Measurements from ENCODE around the gene SLC7A1.

GRCh38 chr13:29521336-29521735 lies 74.2 kb downstream of the SLC7A1 start:
- no peak for TF ChIP-seq EP300 (IDR thresholded peaks at IDR 0.05)
- TF ChIP-seq RFX5 (IDR thresholded peaks at IDR 0.05): no peak
- no peak for TF ChIP-seq CTCF (IDR thresholded peaks at IDR 0.05)
- no peak for TF ChIP-seq USF2 (IDR thresholded peaks at IDR 0.05)
- no peak for TF ChIP-seq EHMT2 (IDR thresholded peaks at IDR 0.05; ENCODE audit: low read depth)
- no peak for TF ChIP-seq ZSCAN20 (CRISPR knock-in tag; IDR thresholded peaks at IDR 0.05)
- no peak for TF ChIP-seq ELK1 (IDR thresholded peaks at IDR 0.05; ENCODE audit: low read depth, low read length)
- no peak for TF ChIP-seq TP53 (CRISPR knock-in tag; IDR thresholded peaks at IDR 0.05)
- no peak for TF ChIP-seq CEBPB (IDR thresholded peaks at IDR 0.05)
- TF ChIP-seq SMC3 (IDR thresholded peaks at IDR 0.05): no peak
- TF ChIP-seq POLR2A (IDR thresholded peaks at IDR 0.05; ENCODE audit: low read length): no peak
- TF ChIP-seq JUNB (IDR thresholded peaks at IDR 0.05): no peak
- no peak for TF ChIP-seq NR3C1 (IDR thresholded peaks at IDR 0.05)

All from A549 (cell line).